IMR-90 (cell line): ENCODE results near the gene TMEM170B. TPM values are rescaled to one million over a fixed set of nuclear protein-coding genes. Genes with fewer than 3 reads are reported as not detected.

Experiments
- ATAC-seq: fragments of 200-7000 bp; cut with Tn5 transposase; 2 replicates; pipeline ENCODE4 v1.9.1; 2020; ENCODE audit warnings: low read depth, mild to moderate bottlenecking, moderate library complexity
- BruUV-seq: library from RNA; stranded (reverse); fragments of 400-500 nt; replicated peaks from 2 replicates; lab custom pipeline; 2021; lab: Mats Ljungman, UMichigan
- CTCF ChIA-PET: fragments of 300-600 bp; formaldehyde crosslinking; extraction: SDS; loops from one replicate; lab custom pipeline; 2021; ENCODE audit warnings: antibody characterized with exemption; lab: Yijun Ruan, JAX
- POLR2A ChIA-PET: fragments of 300-600 bp; sonication (Branson Sonifier 250); formaldehyde crosslinking; loops from one replicate; lab custom pipeline; 2022; ENCODE audit warnings: antibody characterized with exemption; ENCODE audit not compliant: unreplicated experiment; lab: Charles Lee
- DNase-seq: peaks from one replicate; pipeline ENCODE4 v3.0.0; 2013
- H2AFZ ChIP-seq: replicated peaks from 2 replicates; pipeline ENCODE3; 2013; ENCODE audit warnings: low read length, mild to moderate bottlenecking; ENCODE audit not compliant: poor library complexity
- H2AK5ac ChIP-seq: 2 replicates; pipeline ENCODE4 v1.6.1; 2013; ENCODE audit warnings: low read depth, low read length, inconsistent platforms
- H2AK9ac ChIP-seq: replicated peaks from 2 replicates; pipeline ENCODE3; 2013; ENCODE audit warnings: mild to moderate bottlenecking, low read depth, low read length, moderate library complexity; ENCODE audit not compliant: poor library complexity
- H2BK120ac ChIP-seq: 2 replicates; pipeline ENCODE4 v1.6.1; 2013; ENCODE audit warnings: low read depth, low read length, inconsistent platforms
- H2BK15ac ChIP-seq: 3 replicates; pipeline ENCODE4 v1.6.1; 2013; ENCODE audit warnings: low read depth, low read length, inconsistent platforms
- H2BK20ac ChIP-seq: 2 replicates; pipeline ENCODE4 v1.6.1; 2013; ENCODE audit warnings: low read depth, mild to moderate bottlenecking, inconsistent platforms, low read length, moderate library complexity
- H2BK5ac ChIP-seq: 2 replicates; pipeline ENCODE4 v1.6.1; 2013; ENCODE audit warnings: mild to moderate bottlenecking, low read depth, low read length, inconsistent platforms; ENCODE audit not compliant: poor library complexity, severe bottlenecking
- H3K14ac ChIP-seq: replicated peaks from 2 replicates; pipeline ENCODE4 v1.6.1; 2013; ENCODE audit warnings: low read depth, low read length, inconsistent platforms
- H3K18ac ChIP-seq: 2 replicates; pipeline ENCODE4 v1.6.1; 2013; ENCODE audit warnings: low read depth, low read length, control low read depth
- H3K23ac ChIP-seq: 2 replicates; pipeline ENCODE4 v1.6.1; 2013; ENCODE audit warnings: low read depth, low read length, inconsistent platforms
- H3K27ac ChIP-seq: 2 replicates; pipeline ENCODE4 v1.5.1; 2013; ENCODE audit warnings: mild to moderate bottlenecking, control low read depth, low read length; ENCODE audit not compliant: insufficient read depth
- H3K27me3 ChIP-seq: 2 replicates; pipeline ENCODE4 v1.6.1; 2013; ENCODE audit warnings: low read length; ENCODE audit not compliant: control insufficient read depth, insufficient read depth
- H3K36me3 ChIP-seq: 2 replicates; pipeline ENCODE4 v1.6.1; 2013; ENCODE audit warnings: low read length, mixed read lengths; ENCODE audit not compliant: control insufficient read depth, insufficient read depth
- H3K4ac ChIP-seq: 2 replicates; pipeline ENCODE4 v1.6.1; 2013; ENCODE audit warnings: low read depth, low read length, inconsistent platforms
- H3K4me1 ChIP-seq: 2 replicates; pipeline ENCODE4 v1.6.1; 2013; ENCODE audit warnings: low read length, mixed read lengths; ENCODE audit not compliant: control insufficient read depth, insufficient read depth
- H3K4me2 ChIP-seq: 2 replicates; pipeline ENCODE4 v1.6.1; 2013; ENCODE audit warnings: low read depth, mild to moderate bottlenecking, control low read depth, low read length, moderate library complexity
- H3K4me3 ChIP-seq: 2 replicates; pipeline ENCODE4 v1.5.1; 2013; ENCODE audit warnings: low read depth, mild to moderate bottlenecking, control low read depth, low read length, moderate library complexity; ENCODE audit not compliant: insufficient read depth
- H3K56ac ChIP-seq: 2 replicates; pipeline ENCODE4 v1.6.1; 2013; ENCODE audit warnings: low read length, inconsistent platforms; ENCODE audit not compliant: insufficient read depth; ENCODE audit errors: extremely low read depth
- H3K79me1 ChIP-seq, 2 experiments: 2 replicates each; pipeline ENCODE4 v1.6.1; 2013; ENCODE audit warnings: low read length in 2 of 2, inconsistent platforms in 1 of 2, low read depth in 1 of 2
- H3K9ac ChIP-seq: 2 replicates; pipeline ENCODE4 v1.6.1; 2013; ENCODE audit warnings: low read depth, low read length, control low read depth
- H3K9me1 ChIP-seq: 2 replicates; pipeline ENCODE4 v1.6.1; 2013; ENCODE audit warnings: low read length, inconsistent platforms; ENCODE audit not compliant: insufficient read depth
- H3K9me3 ChIP-seq: 2 replicates; pipeline ENCODE4 v1.6.1; 2013; ENCODE audit warnings: low read length; ENCODE audit not compliant: control insufficient read depth, insufficient read depth
- H4K20me1 ChIP-seq: 2 replicates; pipeline ENCODE4 v1.6.1; 2013; ENCODE audit warnings: low read length, inconsistent platforms; ENCODE audit not compliant: insufficient read depth
- H4K5ac ChIP-seq: 2 replicates; pipeline ENCODE4 v1.6.1; 2013; ENCODE audit warnings: mild to moderate bottlenecking, low read depth, low read length, control low read depth
- H4K8ac ChIP-seq, 2 experiments: 2 replicates each; pipeline ENCODE4 v1.6.1; 2013; ENCODE audit warnings: low read depth in 2 of 2, low read length in 2 of 2, control low read depth in 1 of 2, inconsistent platforms in 1 of 2
- H4K91ac ChIP-seq: 2 replicates; pipeline ENCODE4 v1.6.1; 2013; ENCODE audit warnings: low read depth, low read length, inconsistent platforms; ENCODE audit not compliant: insufficient read depth
- BHLHE40 ChIP-seq: fragments of 150-350 bp; IDR thresholded peaks from 2 replicates; pipeline ENCODE4 v1.6.1; 2016; ENCODE audit warnings: mild to moderate bottlenecking, low read depth, low read length
- MAFK ChIP-seq: IDR thresholded peaks from 2 replicates; pipeline ENCODE4 v1.6.1; 2012; ENCODE audit warnings: low read depth, low read length, improper control_type of control experiment
- POLR2A ChIP-seq: IDR thresholded peaks from 2 replicates; pipeline ENCODE4 v1.6.1; 2012; ENCODE audit warnings: mild to moderate bottlenecking, low read depth, low read length
- RCOR1 ChIP-seq: IDR thresholded peaks from 2 replicates; pipeline ENCODE4 v1.6.1; 2012; ENCODE audit warnings: mild to moderate bottlenecking, low read length, improper control_type of control experiment; ENCODE audit not compliant: insufficient replicate concordance
- RFX5 ChIP-seq: IDR thresholded peaks from 2 replicates; pipeline ENCODE4 v1.8.0; 2012; ENCODE audit warnings: low read depth, mild to moderate bottlenecking, low read length, moderate library complexity
- WGBS, 2 experiments: methylation state at CpG; one replicate each; pipeline versions ENCODE4 v1.1.5 to v1.1.7; 2013; ENCODE audit warnings: missing lambda C conversion rate in 2 of 2; ENCODE audit not compliant: insufficient read length in 1 of 2; ENCODE audit errors: extremely low coverage in 2 of 2; 5-methylcytosine and 5-hydroxymethylcytosine counted together
- dilution Hi-C: fragments of 300-500 bp; cut with HindIII; formaldehyde crosslinking; loops from one replicate; pipeline ENCODE4 v1.14.3; 2018; ENCODE audit warnings: low sequenced_read_pairs; ENCODE audit not compliant: unreplicated experiment
- in situ Hi-C: fragments of 300-500 bp; cut with MboI; formaldehyde crosslinking; loops from 3 replicates; pipeline ENCODE4 v1.14.3; 2019; ENCODE audit warnings: low sequenced_read_pairs, inconsistent platforms, mixed read lengths
- intact Hi-C: fragments of 100-400 bp; cut with micrococcal nuclease; formaldehyde crosslinking; loops from 2 replicates; pipeline ENCODE4 v1.10.0; 2022
- polyA plus RNA-seq, 3 experiments: library from polyadenylated mRNA; depleted of rRNA; stranded (reverse); fragments of >200 nt; gene quantifications; 2 replicates each; pipeline ENCODE4 v1.2.3, GENCODE V29; 2012; ENCODE audit warnings: low replicate concordance in 1 of 3
- total RNA-seq: library from RNA; depleted of rRNA; stranded (reverse); fragments of >200 nt; gene quantifications from 2 replicates; pipeline ENCODE4 v1.2.3, GENCODE V29; 2012
- TF ChIP-seq, protein P1 (sequence below): fragments of 150-350 bp; IDR thresholded peaks from 2 replicates; pipeline ENCODE4 v1.6.1; 2016; ENCODE audit warnings: low read depth, mild to moderate bottlenecking, low read length, moderate library complexity, borderline replicate concordance

Gene TMEM170B
- total and polyA plus RNA-seq, 2 of the 4 experiments (the other 2 are of a cell fraction): 0.10 to 0.18 TPM

DNA sequence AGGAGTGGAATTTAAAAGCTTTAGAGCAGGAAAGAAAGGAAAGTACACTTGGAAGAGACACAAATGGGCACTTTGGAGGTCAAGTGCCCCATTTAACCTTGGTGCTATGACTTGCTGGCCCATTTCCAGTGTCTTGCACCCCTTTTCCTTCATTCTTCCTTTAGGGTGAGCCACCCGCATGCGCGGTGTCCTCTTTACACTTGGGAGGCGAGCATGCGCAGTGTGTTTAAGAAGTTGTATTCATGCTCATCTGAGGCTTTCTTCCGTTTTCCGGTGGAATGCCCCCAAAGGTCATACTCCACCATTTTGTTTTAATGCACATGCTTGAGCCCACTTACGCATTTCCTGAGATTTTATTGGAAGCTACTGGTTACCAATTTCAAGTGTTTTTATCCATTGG lies 29.1 kb downstream of the TMEM170B start:
- no peak for TF ChIP-seq POLR2A
- TF ChIP-seq RCOR1: no peak
- no peak for TF ChIP-seq RFX5
- TF ChIP-seq, protein P1, sequence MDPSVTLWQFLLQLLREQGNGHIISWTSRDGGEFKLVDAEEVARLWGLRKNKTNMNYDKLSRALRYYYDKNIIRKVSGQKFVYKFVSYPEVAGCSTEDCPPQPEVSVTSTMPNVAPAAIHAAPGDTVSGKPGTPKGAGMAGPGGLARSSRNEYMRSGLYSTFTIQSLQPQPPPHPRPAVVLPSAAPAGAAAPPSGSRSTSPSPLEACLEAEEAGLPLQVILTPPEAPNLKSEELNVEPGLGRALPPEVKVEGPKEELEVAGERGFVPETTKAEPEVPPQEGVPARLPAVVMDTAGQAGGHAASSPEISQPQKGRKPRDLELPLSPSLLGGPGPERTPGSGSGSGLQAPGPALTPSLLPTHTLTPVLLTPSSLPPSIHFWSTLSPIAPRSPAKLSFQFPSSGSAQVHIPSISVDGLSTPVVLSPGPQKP: no peak
- no peak for TF ChIP-seq MAFK
- no peak for TF ChIP-seq BHLHE40
- H2BK20ac ChIP-seq: no peak overlapping the region
- intact Hi-C loops (no loop called here), in situ Hi-C loops (loop anchor here (25.0 kb wide), 2 partner anchors 1079 to 1321 kb away; no protein-coding TSS in a partner anchor), dilution Hi-C loops (no loop called here)
- no peak overlapping the region for H2AK9ac ChIP-seq
- H3K18ac ChIP-seq: no peak overlapping the region
- no peak overlapping the region for H3K4ac ChIP-seq
- H3K4me1 ChIP-seq: no peaks in the 10 kb centered on the region
- ATAC-seq (no peak), DNase-seq (no peak)
- H3K27me3 ChIP-seq: peaks cover 7% of the 10 kb centered on the region
- H2BK120ac ChIP-seq: no peak overlapping the region
- no peak overlapping the region for H3K56ac ChIP-seq
- no peaks in the 10 kb centered on the region for H3K9me3 ChIP-seq
- H3K79me1 ChIP-seq: no peaks in the 10 kb centered on the region
- H3K9ac ChIP-seq: no peak overlapping the region
- no peaks in the 10 kb centered on the region for H3K36me3 ChIP-seq
- no peak overlapping the region for H4K8ac ChIP-seq
- no peak overlapping the region for H3K4me3 ChIP-seq
- POLR2A ChIA-PET: no interaction called here
- no peak overlapping the region for H2AK5ac ChIP-seq
- H4K5ac ChIP-seq: no peak overlapping the region
- H3K23ac ChIP-seq: no peak overlapping the region
- H2BK5ac ChIP-seq: no peak overlapping the region
- no peak overlapping the region for H3K27ac ChIP-seq
- no peaks in the 10 kb centered on the region for H4K20me1 ChIP-seq
- no peak overlapping the region for H3K4me2 ChIP-seq
- CTCF ChIA-PET: no interaction called here
- no peak overlapping the region for H4K91ac ChIP-seq
- H2BK15ac ChIP-seq: no peak overlapping the region
- WGBS, 2 experiments: no CpG with 5 or more reads among the region's 8 CpGs
- H2AFZ ChIP-seq: no peak overlapping the region
- H3K14ac ChIP-seq: no peak overlapping the region
- H3K9me1 ChIP-seq: no peaks in the 10 kb centered on the region
- BruUV-seq: no TSS peak
